OCI-LY3 (cell line): ENCODE measurements around the gene DAP.

Source experiments
- EZH2phosphoT487 ChIP-seq: fragments of 200-600 bp; shearing (Covaris generic); IDR thresholded peaks from 2 replicates; pipeline ENCODE4 v1.6.1; 2018; ENCODE audit warnings: antibody characterized with exemption, mixed run types, low read depth
- TF ChIP-seq, protein P1 (sequence below): fragments of 200-600, 300-600 bp; sonication (generic); IDR thresholded peaks from 2 replicates; pipeline ENCODE4 v1.5.1; 2014; ENCODE audit warnings: antibody characterized with exemption, low read length, low read depth

DNA sequence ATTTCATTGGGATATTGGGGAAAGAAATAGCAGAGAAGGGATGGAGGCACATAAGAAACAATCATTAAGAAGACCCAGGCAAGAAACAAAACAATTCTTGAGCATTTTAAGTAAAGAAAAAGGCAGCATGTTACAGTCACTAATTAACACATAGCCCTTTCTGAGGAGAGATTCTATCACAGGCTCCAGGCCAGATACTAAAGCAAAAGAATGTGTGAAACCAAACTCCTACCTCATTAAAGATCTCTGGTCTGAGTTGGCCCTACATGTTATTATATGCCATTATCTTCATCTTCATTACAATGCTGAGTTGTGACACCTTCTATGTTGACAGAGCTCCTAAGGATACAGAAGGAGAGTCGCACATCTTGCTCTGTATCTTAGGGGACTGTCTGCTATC is 37.5 kb downstream of the DAP start:
- TF ChIP-seq, protein P1, sequence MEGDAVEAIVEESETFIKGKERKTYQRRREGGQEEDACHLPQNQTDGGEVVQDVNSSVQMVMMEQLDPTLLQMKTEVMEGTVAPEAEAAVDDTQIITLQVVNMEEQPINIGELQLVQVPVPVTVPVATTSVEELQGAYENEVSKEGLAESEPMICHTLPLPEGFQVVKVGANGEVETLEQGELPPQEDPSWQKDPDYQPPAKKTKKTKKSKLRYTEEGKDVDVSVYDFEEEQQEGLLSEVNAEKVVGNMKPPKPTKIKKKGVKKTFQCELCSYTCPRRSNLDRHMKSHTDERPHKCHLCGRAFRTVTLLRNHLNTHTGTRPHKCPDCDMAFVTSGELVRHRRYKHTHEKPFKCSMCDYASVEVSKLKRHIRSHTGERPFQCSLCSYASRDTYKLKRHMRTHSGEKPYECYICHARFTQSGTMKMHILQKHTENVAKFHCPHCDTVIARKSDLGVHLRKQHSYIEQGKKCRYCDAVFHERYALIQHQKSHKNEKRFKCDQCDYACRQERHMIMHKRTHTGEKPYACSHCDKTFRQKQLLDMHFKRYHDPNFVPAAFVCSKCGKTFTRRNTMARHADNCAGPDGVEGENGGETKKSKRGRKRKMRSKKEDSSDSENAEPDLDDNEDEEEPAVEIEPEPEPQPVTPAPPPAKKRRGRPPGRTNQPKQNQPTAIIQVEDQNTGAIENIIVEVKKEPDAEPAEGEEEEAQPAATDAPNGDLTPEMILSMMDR: no peak
- TF ChIP-seq EZH2phosphoT487: no peak
